ENCODE data around the gene TTC23L.
A peak's percentile ranks its signal among the peaks of the same experiment; 100 is the strongest.
"Not testable (repeated sequence)": the region's sequence is repeated elsewhere in the genome, so short reads cannot be mapped to it uniquely, and the experiment has no call there.

Gene TTC23L

DNA sequence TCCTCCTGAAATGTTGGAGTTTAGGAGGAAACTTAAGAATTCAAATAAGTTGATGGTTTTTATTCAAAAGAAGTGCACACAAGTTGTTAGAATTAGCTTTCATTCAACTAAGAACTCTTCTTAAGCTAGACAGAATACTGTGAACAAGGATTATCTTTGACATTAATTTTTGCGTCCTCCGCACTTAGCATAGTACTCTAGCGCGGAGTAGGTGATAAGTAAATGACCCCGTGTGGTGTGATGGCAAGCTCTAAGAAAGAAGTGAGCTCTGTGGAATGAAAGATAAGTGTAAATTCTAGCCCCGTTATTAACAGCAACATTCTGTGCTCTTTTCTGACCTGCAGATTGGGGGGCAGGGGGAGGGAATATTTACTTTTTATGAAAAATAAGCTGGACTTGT lies 77.6 kb downstream of the TTC23L start:
- no peak for DNase-seq (ENCODE audit: low read depth in 2 of 2, low spot score in 1 of 2)

DNA sequence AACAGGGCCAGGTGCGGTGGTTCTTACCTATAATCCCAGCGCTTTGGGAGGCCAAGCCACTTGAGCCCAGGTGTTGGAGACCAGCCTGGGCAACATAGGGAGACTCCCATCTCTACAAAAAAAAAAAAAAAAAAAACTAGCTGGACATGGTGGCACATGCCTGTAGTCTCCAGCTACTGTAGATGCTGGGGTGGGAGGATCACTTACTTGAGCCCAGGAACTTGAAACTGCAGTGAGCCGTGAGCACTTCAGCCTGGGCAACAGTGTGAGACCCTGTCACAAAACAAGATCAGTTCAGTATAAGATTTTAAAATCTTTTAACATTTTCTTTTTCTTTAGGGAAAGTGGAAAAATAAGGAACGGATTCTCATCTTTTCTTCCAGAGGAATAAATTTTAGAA lies 79.1 kb downstream of the TTC23L start:
- DNase-seq (ENCODE audit: low read depth in 2 of 2, low spot score in 1 of 2), result no peak

DNA sequence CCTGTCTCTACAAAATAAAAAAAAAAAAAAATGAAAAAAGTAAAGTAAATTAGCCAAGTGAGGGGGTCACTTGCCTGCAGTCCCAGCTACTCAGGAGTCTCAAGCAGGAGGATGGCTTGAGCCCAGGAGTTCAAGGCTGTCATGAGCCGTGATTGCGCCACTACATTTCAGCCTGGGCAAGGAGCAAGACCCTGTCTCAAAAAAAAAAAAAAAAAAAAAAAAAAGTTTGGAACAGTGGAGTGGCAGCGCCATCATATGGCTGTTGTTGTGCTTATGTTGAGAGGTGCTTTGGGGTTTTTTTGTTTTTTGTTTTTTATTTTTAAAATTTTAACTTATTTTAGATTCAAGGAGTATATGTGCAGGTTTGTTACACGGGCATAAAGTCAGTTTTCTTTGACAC lies 80.1 kb downstream of the TTC23L start:
- no peak for DNase-seq (ENCODE audit: low read depth in 2 of 2, low spot score in 1 of 2)

DNA sequence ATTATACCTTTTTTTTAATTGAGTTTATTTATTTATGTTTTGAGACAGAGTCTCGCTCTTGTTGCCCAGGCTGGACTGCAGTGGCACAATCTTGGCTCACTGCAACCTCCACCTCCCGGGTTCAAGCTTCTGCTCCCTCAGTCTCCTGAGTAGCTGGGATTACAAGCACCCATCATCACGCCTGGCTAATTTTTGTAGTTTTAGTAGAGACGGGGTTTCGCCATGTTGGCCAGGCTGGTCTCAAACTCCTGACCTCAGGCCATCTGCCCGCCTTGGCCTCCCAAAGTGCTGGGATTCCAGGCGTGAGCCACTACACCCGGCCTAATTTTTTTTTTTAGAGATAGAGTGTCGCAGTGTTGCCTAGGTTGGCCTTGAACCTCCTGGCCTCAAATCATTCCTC lies 84.3 kb downstream of the TTC23L start:
- DNase-seq (ENCODE audit: low read depth in 2 of 2, low spot score in 1 of 2), result not testable (repeated sequence)

DNA sequence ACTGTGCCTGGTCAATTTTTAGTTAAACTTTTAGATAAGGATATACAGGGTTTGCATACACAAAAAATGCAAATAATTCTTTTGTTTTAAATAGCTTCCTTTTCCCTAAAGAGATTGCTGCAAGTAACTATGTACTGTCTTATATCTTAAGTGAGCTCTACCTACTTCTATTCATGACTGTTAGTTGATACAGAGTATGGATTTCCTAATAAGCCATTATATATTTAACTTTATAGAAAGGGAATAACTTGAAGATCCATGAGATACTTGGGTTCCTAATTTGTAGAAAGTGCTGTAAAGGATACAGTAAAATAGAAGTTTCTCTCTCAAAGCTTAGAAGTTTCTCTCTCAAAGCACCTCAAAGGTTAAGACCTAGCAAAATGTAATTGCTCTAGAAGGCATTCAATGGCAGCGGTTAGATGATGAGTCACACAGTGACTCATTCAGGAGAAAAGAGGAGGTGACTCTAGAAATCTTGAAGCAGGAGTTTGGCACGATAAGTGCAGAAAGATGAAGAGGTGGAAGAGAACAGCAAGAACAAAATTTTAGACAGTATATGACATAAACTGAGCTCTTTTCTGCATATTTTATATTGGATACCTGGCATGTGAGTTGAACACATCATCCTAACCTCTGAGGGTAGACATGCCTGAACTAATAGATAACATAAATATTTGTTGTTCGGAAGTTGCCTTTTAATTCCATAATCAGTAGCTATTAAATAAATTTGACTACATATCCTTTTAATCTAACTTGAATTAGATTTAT lies 84.9 kb downstream of the TTC23L start:
- DNase-seq (ENCODE audit: low read depth in 2 of 2, low spot score in 1 of 2), result no peak

DNA sequence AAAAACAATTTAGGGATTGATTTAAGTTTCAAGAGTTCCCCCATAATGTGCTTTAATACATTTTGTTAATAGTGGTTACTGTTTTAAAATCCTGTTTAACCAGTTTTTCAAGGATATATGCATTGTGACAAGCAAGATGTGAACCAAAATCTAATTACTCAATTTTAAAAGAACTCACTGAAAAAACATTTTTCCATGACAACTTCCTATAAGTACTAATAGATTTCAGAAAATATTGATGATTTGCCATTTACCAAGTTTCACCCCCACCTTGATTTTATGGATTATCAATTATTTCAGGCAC lies 85.5 kb downstream of the TTC23L start:
- no peak for DNase-seq (ENCODE audit: low read depth in 2 of 2, low spot score in 1 of 2)

DNA sequence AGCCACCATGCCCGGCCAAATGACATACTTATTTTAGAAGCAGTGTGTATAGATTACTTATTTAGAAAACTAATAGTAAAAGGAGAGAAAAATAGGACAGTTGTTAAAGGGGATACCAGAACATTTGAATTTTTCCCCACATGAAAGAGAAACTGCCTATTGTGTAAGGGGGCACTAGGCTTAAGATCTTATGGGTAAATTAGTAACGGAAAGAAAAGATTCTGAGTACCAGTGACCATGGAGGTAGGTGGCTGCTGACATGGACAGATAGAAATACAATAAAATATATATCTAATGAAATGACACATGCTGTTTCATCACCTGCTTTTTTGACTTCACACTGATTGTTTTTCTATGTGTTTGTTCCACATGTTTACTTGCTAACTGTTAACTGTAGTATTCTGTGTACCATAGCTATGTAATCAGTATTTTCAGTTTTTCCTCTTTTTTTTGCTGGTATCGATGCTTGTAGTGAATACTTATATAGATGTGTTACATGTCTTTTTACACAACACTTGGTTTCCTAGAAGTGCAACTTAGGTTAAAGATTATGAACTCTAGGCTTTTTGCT lies 87.4 kb downstream of the TTC23L start:
- DNase-seq (ENCODE audit: low read depth in 2 of 2, low spot score in 1 of 2), result no peak

DNA sequence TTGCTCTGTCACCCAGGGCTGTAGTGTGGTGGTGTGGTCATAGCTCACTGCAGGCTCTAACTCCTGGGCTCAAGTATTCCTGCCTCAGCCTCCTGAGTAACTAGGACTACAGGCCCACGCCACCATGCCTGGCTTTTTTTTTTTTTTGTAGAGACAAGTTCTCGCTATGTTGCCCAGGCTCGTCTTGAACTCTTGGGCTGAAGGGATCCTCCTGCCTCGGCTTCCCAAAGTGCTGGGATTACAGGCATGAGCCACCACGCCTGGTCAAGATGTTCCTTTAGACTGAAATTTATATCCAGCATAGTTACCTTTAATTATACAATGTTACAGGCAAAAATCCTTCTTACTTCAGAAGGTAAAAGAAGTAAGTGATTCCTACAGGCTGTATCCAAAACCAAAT lies 88.8 kb downstream of the TTC23L start:
- no peak for DNase-seq (ENCODE audit: low read depth in 2 of 2, low spot score in 1 of 2)

DNA sequence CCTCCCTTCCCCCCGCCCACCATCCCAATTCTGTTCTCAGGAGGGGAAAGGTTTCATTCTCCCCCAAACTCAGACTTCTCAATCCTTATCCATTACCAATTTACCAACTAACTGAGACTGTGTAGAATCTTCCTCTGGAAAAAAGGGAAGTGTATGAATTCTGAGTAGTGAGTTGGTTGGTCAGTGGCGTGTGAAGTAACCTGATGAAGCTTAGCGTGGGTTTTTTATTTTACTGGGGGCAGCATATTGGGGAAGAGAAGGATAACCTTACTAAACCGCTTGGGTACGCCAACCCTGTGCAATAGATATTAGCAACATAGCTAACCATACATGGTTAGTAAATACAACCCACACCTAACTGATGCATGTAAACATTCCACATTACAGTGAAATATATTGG lies 89.3 kb downstream of the TTC23L start:
- no peak for DNase-seq (ENCODE audit: low read depth in 2 of 2, low spot score in 1 of 2)

DNA sequence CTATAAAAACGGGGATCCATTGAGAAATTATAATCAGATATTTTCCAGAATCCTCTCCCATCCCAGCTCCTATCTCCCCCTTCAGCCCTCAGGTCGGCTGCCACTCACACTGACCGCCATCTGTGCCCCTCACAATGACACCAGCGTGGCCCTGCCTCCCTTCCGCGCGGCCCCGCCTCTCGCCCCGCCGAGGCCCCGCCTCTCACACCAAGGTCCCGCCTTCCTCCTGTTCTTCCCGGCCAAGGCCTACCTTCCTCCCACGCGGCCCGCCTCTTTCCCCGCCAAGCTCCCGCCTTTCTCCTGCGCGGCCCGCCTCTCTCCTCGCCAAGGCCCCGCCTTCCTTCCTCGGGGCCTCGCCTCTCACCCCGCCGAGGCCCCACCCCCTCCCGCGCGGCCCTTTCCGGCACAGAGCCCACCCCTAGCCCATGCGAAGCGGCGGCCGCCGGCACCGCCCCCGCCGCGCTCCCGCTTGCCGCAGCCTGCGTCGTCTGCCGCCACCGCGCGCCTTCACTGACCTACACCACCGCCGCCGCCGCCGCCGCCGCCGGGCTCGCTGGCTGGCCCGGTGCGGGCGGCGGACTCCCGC lies 90.3 kb downstream of the TTC23L start, which contains the start of gene DNAJC21:
DNAJC21 (plus strand) TSS at position 426 of the 586 bp plus-strand sequence. CDS start 261 bp downstream, outside the sequence.
- peak; percentile 86 to 95 for DNase-seq (ENCODE audit: low read depth in 2 of 2, low spot score in 1 of 2)

DNA sequence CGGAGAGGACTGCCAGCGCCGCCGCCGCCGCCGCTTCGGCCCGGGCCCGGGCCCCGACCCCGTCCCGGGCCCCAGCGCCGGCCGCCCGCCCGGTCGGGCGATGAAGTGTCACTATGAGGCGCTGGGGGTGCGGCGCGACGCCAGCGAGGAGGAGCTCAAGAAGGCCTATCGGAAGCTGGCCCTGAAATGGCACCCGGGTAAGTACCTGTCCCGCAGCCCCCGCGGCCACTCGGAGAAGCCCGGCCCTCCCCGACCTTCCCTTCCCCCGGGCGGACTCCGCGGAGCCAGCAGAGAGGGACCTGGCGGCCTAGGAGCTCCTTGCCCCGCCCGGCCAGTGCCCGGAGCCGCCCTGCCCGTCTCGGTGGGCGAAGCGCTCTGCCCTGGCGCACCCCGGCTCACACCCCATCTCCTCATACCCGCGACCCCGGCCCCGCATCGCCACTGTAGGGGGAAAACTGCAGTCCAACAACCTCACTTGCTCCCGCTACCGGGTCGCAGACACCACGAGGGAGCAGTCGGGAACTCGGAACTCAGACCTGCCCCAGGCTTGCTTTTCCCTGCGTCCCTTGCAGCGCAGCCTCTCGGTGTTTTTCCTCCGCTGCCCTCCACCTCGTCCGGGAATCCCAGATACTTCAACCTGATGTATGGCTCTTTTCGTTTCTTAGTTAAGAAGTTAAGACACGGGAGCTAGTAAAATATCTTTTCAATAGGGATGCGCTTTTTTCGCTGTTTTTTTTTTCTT lies 90.9 kb downstream of the TTC23L start:
- DNase-seq (ENCODE audit: low read depth in 2 of 2, low spot score in 1 of 2), result peak; percentile 32 to 58

DNA sequence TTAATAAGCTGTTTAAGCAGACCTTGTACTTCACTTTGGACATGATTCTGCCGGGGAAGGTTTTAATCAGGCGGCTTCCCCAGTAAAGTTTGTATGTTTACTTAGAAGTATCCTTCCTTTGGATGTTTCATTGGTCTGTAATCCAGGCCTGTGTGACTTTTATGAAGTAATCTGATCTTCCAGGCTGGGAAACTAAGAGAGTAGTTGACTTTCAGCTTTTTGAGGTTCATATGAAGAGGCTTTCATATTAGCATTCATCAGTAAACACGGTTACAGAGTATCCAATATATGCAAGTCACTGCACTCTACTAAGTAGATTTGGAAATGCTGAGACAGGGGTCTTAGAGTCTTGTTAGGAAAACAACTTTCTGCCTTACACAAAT lies 91.5 kb downstream of the TTC23L start:
- DNase-seq (ENCODE audit: low read depth in 2 of 2, low spot score in 1 of 2), result no peak

DNA sequence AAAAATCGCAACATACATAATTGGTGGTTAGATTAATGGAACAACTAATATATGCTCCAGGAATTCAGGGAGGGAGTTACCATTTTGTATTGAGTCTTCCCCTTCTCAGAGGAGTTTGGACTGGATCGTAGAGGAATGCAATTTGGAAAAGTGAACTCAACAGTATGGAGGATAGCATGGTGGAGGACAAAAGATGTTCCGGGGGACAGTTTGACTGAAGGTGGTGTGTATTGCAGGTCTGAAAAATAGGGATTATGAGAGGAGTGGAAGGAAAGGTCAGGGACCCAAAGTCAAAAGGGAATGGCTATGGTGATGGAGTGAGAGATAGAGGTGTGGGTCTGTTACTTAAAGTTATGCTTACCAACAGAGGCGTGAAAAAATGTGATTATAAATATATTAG lies 91.9 kb downstream of the TTC23L start:
- DNase-seq (ENCODE audit: low read depth in 2 of 2, low spot score in 1 of 2), result no peak

DNA sequence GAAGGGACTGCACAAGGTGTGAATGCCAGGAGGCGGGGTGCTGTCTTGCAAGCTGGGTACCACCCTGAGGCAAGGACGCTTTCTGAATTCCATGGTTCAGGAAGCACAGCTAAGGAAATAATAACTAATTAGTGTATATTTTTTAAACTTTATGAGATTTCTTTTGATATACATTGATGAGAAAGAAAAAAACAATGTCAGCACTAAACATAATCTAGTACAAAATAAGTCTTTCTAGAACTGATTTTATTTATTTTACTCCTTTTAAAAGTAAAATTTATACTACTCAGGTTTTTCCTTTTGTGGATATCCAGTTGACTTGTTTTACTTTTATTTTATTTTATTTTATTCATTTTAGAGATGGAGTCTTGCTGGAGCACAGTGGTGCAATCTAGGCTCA lies 94.0 kb downstream of the TTC23L start:
- no peak for DNase-seq (ENCODE audit: low read depth in 2 of 2, low spot score in 1 of 2)

DNA sequence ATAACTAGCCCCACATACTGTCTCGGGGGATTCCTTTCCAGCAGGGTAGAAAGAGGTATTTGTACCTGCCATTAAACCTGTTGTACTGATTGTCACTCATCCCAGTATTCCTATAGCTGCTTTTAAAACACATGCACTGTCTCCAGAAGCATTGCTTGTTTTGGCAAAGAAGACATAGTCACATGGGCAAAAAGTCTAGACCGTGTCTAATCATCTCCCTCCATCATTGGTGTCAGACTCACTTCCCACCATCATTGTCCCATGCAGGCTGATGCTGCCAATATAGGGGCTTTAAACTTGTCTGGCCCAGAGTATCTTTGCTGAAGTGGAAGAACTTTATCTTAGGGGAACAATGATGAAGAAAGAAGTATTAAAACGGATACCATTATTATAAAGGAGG lies 103.0 kb downstream of the TTC23L start:
- no peak for DNase-seq (ENCODE audit: low read depth in 2 of 2, low spot score in 1 of 2)

DNA sequence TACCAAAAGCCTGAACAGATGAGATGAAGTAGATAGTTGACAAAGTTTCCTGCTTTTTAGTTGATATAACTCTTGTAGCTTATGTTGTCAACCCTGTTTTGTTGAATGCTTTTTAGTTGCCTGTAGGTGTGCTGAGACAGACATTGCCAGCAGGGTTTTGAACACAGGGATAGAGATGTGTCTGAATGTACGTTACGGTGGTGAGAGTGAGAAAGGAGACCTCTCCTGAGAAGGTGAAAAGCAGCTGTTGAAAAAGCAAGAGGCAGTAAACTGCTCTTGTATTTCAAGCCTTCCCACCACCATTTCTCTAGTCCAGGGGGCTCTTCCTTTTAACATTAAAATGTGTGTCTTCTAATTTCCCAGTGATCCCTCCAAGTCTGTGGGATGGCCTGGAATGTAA lies 105.1 kb downstream of the TTC23L start:
- DNase-seq (ENCODE audit: low read depth in 2 of 2, low spot score in 1 of 2), result no peak

DNA sequence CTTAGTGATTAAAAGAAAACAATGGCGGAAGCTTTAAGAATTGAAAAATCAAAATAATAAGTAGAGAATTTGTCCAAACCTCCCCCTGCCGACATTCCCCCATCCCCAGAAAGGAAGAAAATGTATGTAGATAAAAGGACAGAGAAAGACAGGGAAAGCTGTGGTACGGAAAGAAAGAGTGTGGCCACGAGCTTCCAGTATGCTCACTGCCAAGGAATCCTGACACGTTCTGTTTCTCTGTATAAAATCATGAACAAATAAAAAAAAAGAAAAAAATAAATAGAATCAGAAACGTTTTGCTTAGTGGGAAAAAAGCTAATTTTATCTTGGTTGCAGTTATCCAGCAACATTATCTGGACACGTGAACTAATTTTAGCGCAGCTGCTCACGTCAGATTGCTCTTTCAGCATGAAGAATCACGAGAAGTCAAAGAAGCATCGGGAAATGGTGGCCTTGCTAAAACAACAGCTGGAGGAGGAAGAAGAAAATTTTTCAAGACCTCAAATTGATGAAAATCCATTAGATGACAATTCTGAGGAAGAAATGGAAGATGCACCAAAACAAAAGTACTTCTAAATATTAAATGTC lies 105.6 kb downstream of the TTC23L start:
- DNase-seq (ENCODE audit: low read depth in 2 of 2, low spot score in 1 of 2), result no peak
